Keratinocyte (primary cell): ENCODE data around the gene RPH3AL. TPM values are rescaled to one million over a fixed set of nuclear protein-coding genes. Genes with fewer than 3 reads are reported as not detected.

Experiments
- DNase-seq: peaks from one replicate; pipeline ENCODE4 v3.0.0-alpha.2; 2011; ENCODE audit warnings: low read depth, missing footprints, low spot score
- FAIRE-seq: peaks from 2 replicates; lab custom pipeline; 2011; peaks lifted over from hg19 to GRCh38; lab: Jason Lieb, UNC
- H2AFZ ChIP-seq: 2 replicates; pipeline ENCODE4 v1.6.0; 2012; ENCODE audit warnings: low read length, control low read depth, inconsistent platforms; ENCODE audit not compliant: control insufficient read depth
- H3K27ac ChIP-seq: 2 replicates; pipeline ENCODE4 v1.5.1; 2011; ENCODE audit warnings: low read length; ENCODE audit not compliant: control insufficient read depth, insufficient read depth
- H3K27me3 ChIP-seq: 3 replicates; pipeline ENCODE4 v1.6.0; 2011; ENCODE audit warnings: low read length; ENCODE audit not compliant: control insufficient read depth, insufficient read depth; ENCODE audit errors: extremely low read depth
- H3K36me3 ChIP-seq, 2 experiments: 2 replicates in 1 of 2; 3 replicates in 1 of 2; pipeline ENCODE4 v1.5.1; 2011; ENCODE audit warnings: low read length in 2 of 2, mild to moderate bottlenecking in 1 of 2; ENCODE audit not compliant: control insufficient read depth in 2 of 2, insufficient read depth in 2 of 2; ENCODE audit errors: extremely low read depth in 1 of 2
- H3K4me1 ChIP-seq: 3 replicates; pipeline ENCODE4 v1.5.1; 2011; ENCODE audit warnings: low read length; ENCODE audit not compliant: control insufficient read depth, insufficient read depth; ENCODE audit errors: extremely low read depth
- H3K4me2 ChIP-seq: 3 replicates; pipeline ENCODE4 v1.6.0; 2011; ENCODE audit warnings: low read depth, low read length; ENCODE audit not compliant: control insufficient read depth, insufficient read depth; ENCODE audit errors: extremely low read depth
- H3K4me3 ChIP-seq, 3 experiments: fragments of 200-600 bp in 1 of 3; sonication (generic) in 1 of 3; 2 replicates in 2 of 3; 3 replicates in 1 of 3; pipeline ENCODE4 v1.5.1; 2011 to 2016; ENCODE audit warnings: low read length in 3 of 3, mild to moderate bottlenecking in 3 of 3, control low read depth in 2 of 3, inconsistent platforms in 1 of 3, low read depth in 1 of 3, mixed read lengths in 1 of 3, mixed run types in 1 of 3, moderate library complexity in 1 of 3; ENCODE audit not compliant: control insufficient read depth in 2 of 3, insufficient read depth in 2 of 3; ENCODE audit errors: extremely low read depth in 1 of 3
- H3K79me2 ChIP-seq: 2 replicates; pipeline ENCODE4 v1.6.0; 2012; ENCODE audit warnings: low read length; ENCODE audit not compliant: control insufficient read depth, insufficient read depth
- H3K9ac ChIP-seq: 3 replicates; pipeline ENCODE4 v1.6.0; 2011; ENCODE audit warnings: low read length; ENCODE audit not compliant: control insufficient read depth, insufficient read depth; ENCODE audit errors: extremely low read depth
- H3K9me1 ChIP-seq: 3 replicates; pipeline ENCODE4 v1.6.0; 2011; ENCODE audit warnings: low read length; ENCODE audit not compliant: control insufficient read depth, insufficient read depth; ENCODE audit errors: extremely low read depth
- H3K9me3 ChIP-seq: 2 replicates; pipeline ENCODE4 v1.5.1; 2012; ENCODE audit warnings: low read depth, low read length; ENCODE audit not compliant: control insufficient read depth
- H4K20me1 ChIP-seq: 3 replicates; pipeline ENCODE4 v1.6.0; 2011; ENCODE audit warnings: low read length; ENCODE audit not compliant: control insufficient read depth, insufficient read depth; ENCODE audit errors: extremely low read depth
- EZH2 ChIP-seq: IDR thresholded peaks from one replicate; pipeline ENCODE4 v1.6.1; 2012; ENCODE audit warnings: inconsistent platforms, mild to moderate bottlenecking, low read length, moderate library complexity
- dilution Hi-C: fragments of 300-500 bp; cut with MboI; formaldehyde crosslinking; loops from one replicate; pipeline ENCODE4 v1.7.0; 2020; ENCODE audit warnings: low sequenced_read_pairs; ENCODE audit not compliant: extremely low pct_ligation_motif_present
- polyA plus RNA-seq, 5 experiments: library from polyadenylated mRNA; depleted of rRNA in 3 of 5; stranded (reverse) in 3 of 5; stranded (forward) in 1 of 5; unstranded in 1 of 5; fragments of >200 nt; gene quantifications; 1 replicate in 1 of 5; 2 replicates in 3 of 5; 3 replicates in 1 of 5; pipeline versions ENCODE4 v1.2.1 to v1.2.3, GENCODE V29; 2011 to 2012; ENCODE audit warnings: missing spikeins in 2 of 5, low read depth in 1 of 5, low replicate concordance in 1 of 5
- TF ChIP-seq, protein P1 (sequence below), 3 experiments: IDR thresholded peaks in 1 of 3; conservative IDR thresholded peaks in 1 of 3; optimal IDR thresholded peaks in 1 of 3; 2 replicates in 2 of 3; 3 replicates in 1 of 3; pipeline versions ENCODE3 to v1.5.1; 2011; ENCODE audit warnings: low read length in 3 of 3, mild to moderate bottlenecking in 3 of 3, moderate library complexity in 2 of 3, control low read depth in 1 of 3, inconsistent platforms in 1 of 3; ENCODE audit not compliant: insufficient read depth in 2 of 3; ENCODE audit errors: extremely low read depth in 1 of 3

The RPH3AL gene
- polyA plus RNA-seq, 1 donor (not counting 4 experiments of a cell fraction or from before 2014, with no cell fraction given) = 0.31 TPM

GRCh38 chr17:395179-395578, 42.6 kb upstream of the RPH3AL start:
- dilution Hi-C loops = no loop called here
- FAIRE-seq = no peak

DNA sequence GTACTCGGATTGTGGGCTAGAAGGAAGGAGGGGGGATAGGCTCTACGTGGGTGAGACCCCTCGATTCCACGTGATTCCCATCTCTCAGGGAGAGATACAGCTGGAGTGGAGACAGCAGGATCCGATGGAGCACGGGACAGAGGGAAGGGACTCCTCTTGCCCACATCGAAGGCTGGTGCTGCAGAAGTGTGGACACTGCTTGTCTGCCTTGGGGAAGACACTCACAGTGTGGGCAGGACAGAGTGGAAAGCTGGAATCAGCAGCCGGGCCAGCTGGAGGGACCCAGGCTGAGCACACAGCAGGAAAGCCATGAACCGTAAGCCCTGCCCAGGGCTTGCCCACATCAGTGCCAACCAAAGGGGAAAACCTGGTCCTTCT, 42.1 kb upstream of the RPH3AL start:
- no peak overlapping the region for H3K9ac ChIP-seq
- H3K4me3 ChIP-seq = no peak overlapping the region
- no peaks in the 10 kb centered on the region for H3K27me3 ChIP-seq
- H3K79me2 ChIP-seq = no peaks in the 10 kb centered on the region
- no peak for DNase-seq
- H3K36me3 ChIP-seq = no peaks in the 10 kb centered on the region
- H3K4me2 ChIP-seq = no peak overlapping the region
- H4K20me1 ChIP-seq = no peaks in the 10 kb centered on the region
- no peak for TF ChIP-seq EZH2
- TF ChIP-seq, protein P1, sequence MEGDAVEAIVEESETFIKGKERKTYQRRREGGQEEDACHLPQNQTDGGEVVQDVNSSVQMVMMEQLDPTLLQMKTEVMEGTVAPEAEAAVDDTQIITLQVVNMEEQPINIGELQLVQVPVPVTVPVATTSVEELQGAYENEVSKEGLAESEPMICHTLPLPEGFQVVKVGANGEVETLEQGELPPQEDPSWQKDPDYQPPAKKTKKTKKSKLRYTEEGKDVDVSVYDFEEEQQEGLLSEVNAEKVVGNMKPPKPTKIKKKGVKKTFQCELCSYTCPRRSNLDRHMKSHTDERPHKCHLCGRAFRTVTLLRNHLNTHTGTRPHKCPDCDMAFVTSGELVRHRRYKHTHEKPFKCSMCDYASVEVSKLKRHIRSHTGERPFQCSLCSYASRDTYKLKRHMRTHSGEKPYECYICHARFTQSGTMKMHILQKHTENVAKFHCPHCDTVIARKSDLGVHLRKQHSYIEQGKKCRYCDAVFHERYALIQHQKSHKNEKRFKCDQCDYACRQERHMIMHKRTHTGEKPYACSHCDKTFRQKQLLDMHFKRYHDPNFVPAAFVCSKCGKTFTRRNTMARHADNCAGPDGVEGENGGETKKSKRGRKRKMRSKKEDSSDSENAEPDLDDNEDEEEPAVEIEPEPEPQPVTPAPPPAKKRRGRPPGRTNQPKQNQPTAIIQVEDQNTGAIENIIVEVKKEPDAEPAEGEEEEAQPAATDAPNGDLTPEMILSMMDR (optimal IDR thresholded peaks at IDR 0.05 in 1 of 3, IDR thresholded peaks at IDR 0.05 in 1 of 3, conservative IDR thresholded peaks at IDR 0.05 in 1 of 3; ENCODE audit: extremely low read depth in 1 of 3, insufficient read depth in 2 of 3, low read length in 3 of 3) = no peak
- H3K9me1 ChIP-seq = no peaks in the 10 kb centered on the region
- FAIRE-seq = no peak
- dilution Hi-C loops = no loop called here
- H3K9me3 ChIP-seq = no peaks in the 10 kb centered on the region
- no peak overlapping the region for H2AFZ ChIP-seq
- no peak overlapping the region for H3K27ac ChIP-seq
- H3K4me1 ChIP-seq = no peaks in the 10 kb centered on the region

More at GRCh38 chr17:395179-395578, 42.6 kb upstream of the RPH3AL start:
- no peak overlapping the region for H3K9ac ChIP-seq
- H4K20me1 ChIP-seq = no peaks in the 10 kb centered on the region
- H3K4me3 ChIP-seq = no peak overlapping the region
- no peaks in the 10 kb centered on the region for H3K79me2 ChIP-seq
- no peak for DNase-seq
- H2AFZ ChIP-seq = no peak overlapping the region
- no peaks in the 10 kb centered on the region for H3K9me3 ChIP-seq
- no peaks in the 10 kb centered on the region for H3K9me1 ChIP-seq
- no peak for TF ChIP-seq EZH2
- TF ChIP-seq, protein P1 (optimal IDR thresholded peaks at IDR 0.05 in 1 of 3, IDR thresholded peaks at IDR 0.05 in 1 of 3, conservative IDR thresholded peaks at IDR 0.05 in 1 of 3; ENCODE audit: extremely low read depth in 1 of 3, insufficient read depth in 2 of 3, low read length in 3 of 3) = no peak
- no peak overlapping the region for H3K27ac ChIP-seq
- no peaks in the 10 kb centered on the region for H3K4me1 ChIP-seq
- H3K36me3 ChIP-seq = no peaks in the 10 kb centered on the region
- no peaks in the 10 kb centered on the region for H3K27me3 ChIP-seq
- no peak overlapping the region for H3K4me2 ChIP-seq
